ENCODE data around the gene KLF1. TPM values are rescaled to one million over a fixed set of nuclear protein-coding genes. Genes with fewer than 3 reads are reported as not detected.
A peak's percentile ranks its signal among the peaks of the same experiment; 100 is the strongest.

KLF1 gene
- 0.30 and 0.57 TPM in 2 replicates for total RNA-seq (2021)
- Bru-seq, nascent RNA, result percentile 11 among the genes with signal in this experiment
- percentile 27 among the genes with signal in this experiment for BruChase-seq, experiment 1, labeled RNA remaining after a 2-hour chase
- percentile 16 among the genes with signal in this experiment for BruChase-seq, experiment 2, labeled RNA remaining after a 6-hour chase
- long read RNA-seq, partial matches to known transcripts, result 2 of 2 reads
- long read RNA-seq, other reads (novel, unspliced or antisense), result 0 of 2 reads

- Histone ChIP-seq H3K36me3 (ENCODE audit: insufficient read depth, low read length, poor library complexity, severe bottlenecking) (no peaks in the 10 kb centered on the region), H3K27me3 (replicated peaks; ENCODE audit: insufficient read depth, low read depth, low read length, poor library complexity) (no peaks in the 10 kb centered on the region), H3K9me3 (ENCODE audit: low read depth, low read length, poor library complexity, severe bottlenecking) (peaks cover 12% of the 10 kb centered on the region), H3K27ac (ENCODE audit: low read depth, low read length, poor library complexity, severe bottlenecking) (no peak within 1 kb of the TSS), H3K4me3 (ENCODE audit: low read depth, low read length, poor library complexity, severe bottlenecking) (peak within 1 kb of the TSS; percentile 46), H3K4me1 (ENCODE audit: insufficient read depth, low read length, poor library complexity, severe bottlenecking) (peaks cover 9% of the 10 kb centered on the region)
- no peak for TF ChIP-seq EZH2 (IDR thresholded peaks at IDR 0.05; ENCODE audit: borderline replicate concordance, low read depth, low read length, poor library complexity, severe bottlenecking)
- no peak for TF ChIP-seq CTCF (conservative IDR thresholded peaks at IDR 0.05; ENCODE audit: low read depth, low read length)
- intact Hi-C loops (cut with micrococcal nuclease; ENCODE audit: unreplicated experiment), result no loop called here
- CTCF ChIA-PET, result no interaction called here
- BruUV-seq (replicated peaks), result no TSS peak
- POLR2A ChIA-PET (ENCODE audit: low non-redundant PET), result no interaction called here
- no peak for DNase-seq (ENCODE audit: low spot score)
Measured at GRCh38 chr19:12886969-12887747, at the start of gene KLF1. Gene KLF1 (minus strand): TSS chr19:12887201. CDS start chr19:12887140, 61 bp downstream.

- ChIA-PET CTCF (no interaction called here), POLR2A (ENCODE audit: low non-redundant PET) (no interaction called here)
- no peak overlapping the region for H3K27ac ChIP-seq (ENCODE audit: low read depth, low read length, poor library complexity, severe bottlenecking)
- H3K9me3 ChIP-seq (ENCODE audit: low read depth, low read length, poor library complexity, severe bottlenecking), result no peaks in the 10 kb centered on the region
- H3K4me1 ChIP-seq (ENCODE audit: insufficient read depth, low read length, poor library complexity, severe bottlenecking), result peaks cover 38% of the 10 kb centered on the region
- BruUV-seq (replicated peaks), result no TSS peak
- no peak for DNase-seq (ENCODE audit: low spot score)
- intact Hi-C loops (cut with micrococcal nuclease; ENCODE audit: unreplicated experiment), result no loop called here
- TF ChIP-seq CTCF (conservative IDR thresholded peaks at IDR 0.05; ENCODE audit: low read depth, low read length) (no peak), EZH2 (IDR thresholded peaks at IDR 0.05; ENCODE audit: borderline replicate concordance, low read depth, low read length, poor library complexity, severe bottlenecking) (no peak)
- H3K4me3 ChIP-seq (ENCODE audit: low read depth, low read length, poor library complexity, severe bottlenecking), result no peak overlapping the region
- H3K36me3 ChIP-seq (ENCODE audit: insufficient read depth, low read length, poor library complexity, severe bottlenecking), result peaks cover 31% of the 10 kb centered on the region
- no peaks in the 10 kb centered on the region for H3K27me3 ChIP-seq (replicated peaks; ENCODE audit: insufficient read depth, low read depth, low read length, poor library complexity)
Measured at GRCh38 chr19:12936582-12936981, 49.6 kb upstream of the KLF1 start.

- H3K27me3 ChIP-seq (replicated peaks; ENCODE audit: insufficient read depth, low read depth, low read length, poor library complexity), result no peaks in the 10 kb centered on the region
Measured at GRCh38 chr19:12935071-12935470, 48.1 kb upstream of the KLF1 start.

More at GRCh38 chr19:12935071-12935470, 48.1 kb upstream of the KLF1 start:
- H3K4me3 ChIP-seq (ENCODE audit: low read depth, low read length, poor library complexity, severe bottlenecking), result no peak overlapping the region
- DNase-seq (ENCODE audit: low spot score), result no peak
- intact Hi-C loops (cut with micrococcal nuclease; ENCODE audit: unreplicated experiment), result no loop called here
- H3K9me3 ChIP-seq (ENCODE audit: low read depth, low read length, poor library complexity, severe bottlenecking), result no peaks in the 10 kb centered on the region
- ChIA-PET CTCF (no interaction called here), POLR2A (ENCODE audit: low non-redundant PET) (no interaction called here)
- TF ChIP-seq CTCF (conservative IDR thresholded peaks at IDR 0.05; ENCODE audit: low read depth, low read length), result no peak
- TF ChIP-seq EZH2 (IDR thresholded peaks at IDR 0.05; ENCODE audit: borderline replicate concordance, low read depth, low read length, poor library complexity, severe bottlenecking), result no peak
- BruUV-seq (replicated peaks), result no TSS peak
- H3K36me3 ChIP-seq (ENCODE audit: insufficient read depth, low read length, poor library complexity, severe bottlenecking), result peaks cover 28% of the 10 kb centered on the region
- peaks cover 25% of the 10 kb centered on the region for H3K4me1 ChIP-seq (ENCODE audit: insufficient read depth, low read length, poor library complexity, severe bottlenecking)
- no peak overlapping the region for H3K27ac ChIP-seq (ENCODE audit: low read depth, low read length, poor library complexity, severe bottlenecking)
